Stomach (tissue), 4 donors: ENCODE data around the gene BHLHE23.

Experiments used
- CTCF ChIP-seq, 7 experiments: fragments of 450-650 bp in 4 of 7; fragments of 200-600 bp in 3 of 7; sonication (generic) in 3 of 7; IDR thresholded peaks; one replicate each; pipeline ENCODE4 v1.5.1; 2016 to 2019; ENCODE audit warnings: antibody characterized with exemption in 7 of 7, control low read depth in 2 of 7, mild to moderate bottlenecking in 1 of 7
- POLR2A ChIP-seq, 4 donors: fragments of 450-650 bp; IDR thresholded peaks; one replicate each; pipeline ENCODE4 v1.6.1; 2016; ENCODE audit warnings: antibody characterized with exemption in 4 of 4, control low read depth in 2 of 4, mild to moderate bottlenecking in 1 of 4, moderate library complexity in 1 of 4
- POLR2AphosphoS5 ChIP-seq, 3 donors: sonication (generic); formaldehyde crosslinking; IDR thresholded peaks; one replicate each; pipeline ENCODE4 v1.6.1; 2016; ENCODE audit warnings: antibody characterized with exemption in 3 of 3

GRCh38 chr20:63028461-63028921, 21.7 kb upstream of the BHLHE23 start:
- TF ChIP-seq CTCF (IDR thresholded peaks at IDR 0.05) (no peak), POLR2A (IDR thresholded peaks at IDR 0.05) (no peak), POLR2AphosphoS5 (IDR thresholded peaks at IDR 0.05) (no peak)
